ENCODE results near the gene RNU11. TPM values are rescaled to one million over a fixed set of nuclear protein-coding genes. Genes with fewer than 3 reads are reported as not detected.
A peak's percentile ranks its signal among the peaks of the same experiment; 100 is the strongest.

Gene RNU11
- total RNA-seq (not detected), polyA plus RNA-seq (not detected)

- H3K36me3 Mint-ChIP-seq = peaks cover 0 to 5% of the 10 kb centered on the region in 2 donors
- peak within 1 kb of the TSS; percentile 84 to 94 (median 90) for H3K4me3 Mint-ChIP-seq
- peak; percentile 93 to 95 (median 95) for DNase-seq
- peak within 1 kb of the TSS; percentile 96 for H3K27ac ChIP-seq (ENCODE audit: low read depth, low read length)
- CTCF ChIA-PET (ENCODE audit: partially characterized antibody) = interaction anchor here (0.7 to 1.9 kb wide), 4 partner anchors 20 to 532 kb away, joined by 3 to 11 read pairs (median 6); partner anchors contain the start of genes GMEB1 and YTHDF2
- H3K4me1 Mint-ChIP-seq = peaks cover 15 to 36% (median 25%) of the 10 kb centered on the region in 4 donors
- no peaks in the 10 kb centered on the region for H3K27me3 ChIP-seq (ENCODE audit: insufficient read depth, low read length)
- peak within 1 kb of the TSS; percentile 55 to 91 for H3K4me3 ChIP-seq (ENCODE audit: low read length in 2 of 2)
- peaks cover 31% of the 10 kb centered on the region for H3K4me1 ChIP-seq (ENCODE audit: insufficient read depth, low read length)
- peak within 1 kb of the TSS; percentile 99 to 100 (median 99) for H3K27ac Mint-ChIP-seq
- H3K9me3 Mint-ChIP-seq = peaks cover 0 to 4% (median 0%) of the 10 kb centered on the region in 8 donors
- no peaks in the 10 kb centered on the region for H3K27me3 Mint-ChIP-seq
- POLR2A ChIA-PET (ENCODE audit: partially characterized antibody) = interaction anchor here (0.6 to 10.1 kb wide), 47 partner anchors 8 to 923 kb away, joined by 3 to 233 read pairs (median 5); partner anchors contain the start of genes ATP5IF1, EPB41, GMEB1 and MED18
- intact Hi-C loops (cut with micrococcal nuclease) = loop anchor here (1.0 to 5.0 kb wide), 7 partner anchors 20 to 401 kb away; partner anchors contain the start of genes GMEB1 and YTHDF2
- no peaks in the 10 kb centered on the region for H3K9me3 ChIP-seq (ENCODE audit: control insufficient read depth in 1 of 2, low read length in 2 of 2)
- H3K36me3 ChIP-seq (ENCODE audit: insufficient read depth, low read length) = no peaks in the 10 kb centered on the region
Observed at GRCh38 chr1:28648474-28649198, at the start of gene RNU11. TSS of gene RNU11 (plus strand) at chr1:28648600.

DNA sequence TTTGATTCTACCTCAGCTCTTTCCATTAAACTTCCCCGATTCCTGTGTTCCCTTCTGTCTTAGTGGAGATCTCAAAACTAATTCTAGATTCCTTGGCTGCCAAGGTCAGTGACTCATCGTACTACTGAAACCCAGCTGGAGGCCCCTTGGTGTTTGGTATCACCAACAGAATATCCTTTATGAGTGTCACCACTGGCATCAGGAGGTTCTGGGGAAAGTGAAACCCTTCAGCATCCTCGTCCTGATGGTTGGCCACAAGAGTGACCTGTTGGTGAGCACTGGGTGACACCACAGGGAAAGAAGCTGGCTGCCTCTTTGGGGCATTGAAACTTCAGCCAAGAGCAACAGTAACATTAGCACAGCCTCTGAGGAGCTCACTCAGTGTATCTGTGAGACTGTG is 46.7 kb upstream of the RNU11 start:
- Histone ChIP-seq H3K4me1 (ENCODE audit: insufficient read depth, low read length) (no peaks in the 10 kb centered on the region), H3K27ac (ENCODE audit: low read depth, low read length) (no peak overlapping the region), H3K36me3 (ENCODE audit: insufficient read depth, low read length) (peaks cover 23% of the 10 kb centered on the region), H3K27me3 (ENCODE audit: insufficient read depth, low read length) (no peaks in the 10 kb centered on the region), H3K4me3 (ENCODE audit: low read length in 2 of 2) (no peak overlapping the region), H3K9me3 (ENCODE audit: control insufficient read depth in 1 of 2, low read length in 2 of 2) (no peaks in the 10 kb centered on the region)
- ChIA-PET POLR2A (ENCODE audit: partially characterized antibody) (interaction anchor here (1.2 to 4.9 kb wide), 2 partner anchors 20 to 48 kb away, joined by 3 to 31 read pairs; no protein-coding TSS in a partner anchor), CTCF (ENCODE audit: partially characterized antibody) (interaction anchor here (1.0 to 2.8 kb wide), 3 partner anchors 21 to 192 kb away, joined by 3 to 11 read pairs (median 4); no protein-coding TSS in a partner anchor)
- intact Hi-C loops (cut with micrococcal nuclease) = loop anchor here (5.0 to 10.0 kb wide), 2 partner anchors 197 to 354 kb away; no protein-coding TSS in a partner anchor
- Mint-ChIP-seq H3K4me1 (peaks cover 0 to 2% (median 0%) of the 10 kb centered on the region in 4 donors), H3K36me3 (peaks cover 16 to 38% of the 10 kb centered on the region in 2 donors), H3K27me3 (no peaks in the 10 kb centered on the region), H3K27ac (peak overlapping the region in 1 of 7 donors; percentile 48), H3K9me3 (peaks cover 0 to 3% (median 0%) of the 10 kb centered on the region in 8 donors), H3K4me3 (no peak overlapping the region)
- DNase-seq = no peak

GRCh38 chr1:28602536-28603439 is 45.6 kb upstream of the RNU11 start:
- H3K36me3 ChIP-seq (ENCODE audit: insufficient read depth, low read length) = peaks cover 28% of the 10 kb centered on the region
- Mint-ChIP-seq H3K27me3 (no peaks in the 10 kb centered on the region), H3K27ac (peak overlapping the region in 2 of 7 donors; percentile 10 to 77), H3K9me3 (peaks cover 0 to 3% (median 0%) of the 10 kb centered on the region in 8 donors), H3K36me3 (peaks cover 16 to 43% of the 10 kb centered on the region in 2 donors), H3K4me3 (no peak overlapping the region), H3K4me1 (peaks cover 0 to 2% (median 0%) of the 10 kb centered on the region in 4 donors)
- no peak overlapping the region for H3K27ac ChIP-seq (ENCODE audit: low read depth, low read length)
- H3K9me3 ChIP-seq (ENCODE audit: control insufficient read depth in 1 of 2, low read length in 2 of 2) = no peaks in the 10 kb centered on the region
- no peaks in the 10 kb centered on the region for H3K27me3 ChIP-seq (ENCODE audit: insufficient read depth, low read length)
- H3K4me1 ChIP-seq (ENCODE audit: insufficient read depth, low read length) = no peaks in the 10 kb centered on the region
- intact Hi-C loops (cut with micrococcal nuclease) = loop anchor here (1.0 to 10.0 kb wide), 3 partner anchors 84 to 355 kb away; no protein-coding TSS in a partner anchor
- DNase-seq = peak in 3 of 5 donors; percentile 13 to 28 (median 25)
- H3K4me3 ChIP-seq (ENCODE audit: low read length in 2 of 2) = no peak overlapping the region
- POLR2A ChIA-PET (ENCODE audit: partially characterized antibody) = interaction anchor here (0.8 to 4.9 kb wide), 2 partner anchors 21 to 81 kb away, joined by 3 to 31 read pairs; no protein-coding TSS in a partner anchor
- CTCF ChIA-PET (ENCODE audit: partially characterized antibody) = interaction anchor here (0.8 to 2.8 kb wide), 11 partner anchors 12 to 354 kb away, joined by 3 to 16 read pairs (median 5); no protein-coding TSS in a partner anchor

DNA sequence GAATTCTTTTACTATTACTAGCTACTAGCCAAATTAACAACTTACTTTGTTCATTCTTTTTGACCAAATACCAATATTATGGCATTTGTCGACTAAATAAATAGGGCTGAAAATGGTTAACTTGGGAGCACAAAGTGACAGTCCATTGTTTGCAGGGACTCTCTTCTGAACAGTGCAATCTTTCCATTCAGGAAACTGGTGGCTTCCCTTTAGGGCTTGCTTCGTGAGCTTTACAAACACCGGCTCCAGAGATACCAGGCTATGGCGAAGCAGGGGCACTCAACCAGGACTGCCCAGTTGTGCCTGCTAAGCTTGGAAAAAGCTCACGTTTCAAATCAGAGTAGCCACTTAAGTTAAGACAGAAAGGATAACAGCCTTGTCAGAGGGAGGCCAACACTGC is 44.0 kb upstream of the RNU11 start:
- no peaks in the 10 kb centered on the region for H3K4me1 ChIP-seq (ENCODE audit: insufficient read depth, low read length)
- H3K9me3 ChIP-seq (ENCODE audit: control insufficient read depth in 1 of 2, low read length in 2 of 2) = no peaks in the 10 kb centered on the region
- H3K27ac ChIP-seq (ENCODE audit: low read depth, low read length) = no peak overlapping the region
- ChIA-PET POLR2A (ENCODE audit: partially characterized antibody) (interaction anchor here (4.9 kb wide), 1 partner anchor 23 kb away, joined by 31 read pairs; no protein-coding TSS in a partner anchor), CTCF (ENCODE audit: partially characterized antibody) (interaction anchor here (1.3 to 2.3 kb wide), 4 partner anchors 85 to 246 kb away, joined by 3 to 16 read pairs (median 6); no protein-coding TSS in a partner anchor)
- Mint-ChIP-seq H3K36me3 (peaks cover 16 to 44% of the 10 kb centered on the region in 2 donors), H3K4me3 (no peak overlapping the region), H3K27ac (no peak overlapping the region), H3K9me3 (peaks cover 0 to 3% (median 0%) of the 10 kb centered on the region in 8 donors), H3K27me3 (no peaks in the 10 kb centered on the region), H3K4me1 (no peaks in the 10 kb centered on the region)
- DNase-seq = no peak
- no peaks in the 10 kb centered on the region for H3K27me3 ChIP-seq (ENCODE audit: insufficient read depth, low read length)
- intact Hi-C loops (cut with micrococcal nuclease) = loop anchor here (5.0 to 10.0 kb wide), 2 partner anchors 200 to 357 kb away; no protein-coding TSS in a partner anchor
- H3K4me3 ChIP-seq (ENCODE audit: low read length in 2 of 2) = no peak overlapping the region
- peaks cover 28% of the 10 kb centered on the region for H3K36me3 ChIP-seq (ENCODE audit: insufficient read depth, low read length)

GRCh38 chr1:28604962-28605361 is 43.4 kb upstream of the RNU11 start:
- H3K36me3 Mint-ChIP-seq = peaks cover 16 to 48% of the 10 kb centered on the region in 2 donors
- no peak overlapping the region for H3K4me3 ChIP-seq (ENCODE audit: low read length in 2 of 2)
- H3K36me3 ChIP-seq (ENCODE audit: insufficient read depth, low read length) = peaks cover 28% of the 10 kb centered on the region

DNA sequence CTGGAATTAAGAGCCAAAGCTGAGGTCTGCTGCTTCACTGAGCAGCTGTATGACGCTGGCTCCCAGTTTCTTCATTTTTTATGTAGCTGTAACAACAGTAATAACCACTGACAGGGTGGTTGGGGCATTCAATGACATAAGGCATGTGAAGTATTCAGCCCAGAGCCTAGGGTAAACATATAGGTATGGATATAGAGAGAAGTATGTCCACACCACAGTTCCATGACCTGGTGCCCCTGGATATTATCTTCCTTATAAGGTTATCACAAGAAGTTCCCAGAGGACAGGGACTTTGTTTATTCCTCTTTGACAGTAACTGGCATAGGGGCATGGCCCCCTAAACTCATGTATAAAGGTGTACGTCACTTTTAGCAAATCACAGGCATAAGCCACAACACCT is 41.6 kb upstream of the RNU11 start:
- Histone ChIP-seq H3K27me3 (ENCODE audit: insufficient read depth, low read length) (no peaks in the 10 kb centered on the region), H3K4me1 (ENCODE audit: insufficient read depth, low read length) (no peaks in the 10 kb centered on the region), H3K4me3 (ENCODE audit: low read length in 2 of 2) (no peak overlapping the region), H3K36me3 (ENCODE audit: insufficient read depth, low read length) (peaks cover 33% of the 10 kb centered on the region), H3K27ac (ENCODE audit: low read depth, low read length) (no peak overlapping the region), H3K9me3 (ENCODE audit: control insufficient read depth in 1 of 2, low read length in 2 of 2) (no peaks in the 10 kb centered on the region)
- Mint-ChIP-seq H3K4me3 (no peak overlapping the region), H3K9me3 (no peaks in the 10 kb centered on the region), H3K27me3 (no peaks in the 10 kb centered on the region), H3K27ac (no peak overlapping the region), H3K36me3 (peaks cover 21 to 55% of the 10 kb centered on the region in 2 donors), H3K4me1 (no peaks in the 10 kb centered on the region)
- POLR2A ChIA-PET (ENCODE audit: partially characterized antibody) = no interaction called here
- intact Hi-C loops (cut with micrococcal nuclease) = loop anchor here (10.0 kb wide), 1 partner anchor 202 kb away; no protein-coding TSS in a partner anchor
- DNase-seq = no peak
- CTCF ChIA-PET (ENCODE audit: partially characterized antibody) = no interaction called here

More at GRCh38 chr1:28604962-28605361, 43.4 kb upstream of the RNU11 start:
- no peak overlapping the region for H3K27ac Mint-ChIP-seq
- peaks cover 0 to 3% (median 0%) of the 10 kb centered on the region in 8 donors for H3K9me3 Mint-ChIP-seq
- CTCF ChIA-PET (ENCODE audit: partially characterized antibody) = interaction anchor here (1.0 to 1.3 kb wide), 2 partner anchors 195 to 198 kb away, joined by 3 read pairs; no protein-coding TSS in a partner anchor
- no peaks in the 10 kb centered on the region for H3K4me1 ChIP-seq (ENCODE audit: insufficient read depth, low read length)
- POLR2A ChIA-PET (ENCODE audit: partially characterized antibody) = interaction anchor here (4.9 kb wide), 1 partner anchor 23 kb away, joined by 31 read pairs; no protein-coding TSS in a partner anchor
- H3K27me3 Mint-ChIP-seq = no peaks in the 10 kb centered on the region
- no peaks in the 10 kb centered on the region for H3K9me3 ChIP-seq (ENCODE audit: control insufficient read depth in 1 of 2, low read length in 2 of 2)
- H3K27ac ChIP-seq (ENCODE audit: low read depth, low read length) = no peak overlapping the region
- DNase-seq = no peak
- intact Hi-C loops (cut with micrococcal nuclease) = loop anchor here (5.0 to 10.0 kb wide), 2 partner anchors 200 to 358 kb away; no protein-coding TSS in a partner anchor
- H3K4me3 Mint-ChIP-seq = no peak overlapping the region
- H3K27me3 ChIP-seq (ENCODE audit: insufficient read depth, low read length) = no peaks in the 10 kb centered on the region
- H3K4me1 Mint-ChIP-seq = no peaks in the 10 kb centered on the region

Data from CD4-positive, alpha-beta memory T cell (primary cell).